HG03097 (cell line): ENCODE measurements around the gene ROGDI.

Experiments
- ATAC-seq: cut with Tn5 transposase; IDR thresholded peaks from one replicate; pipeline ENCODE4 v1.9.1; 2021; ENCODE audit not compliant: unreplicated experiment, low FRiP score

ROGDI gene

DNA sequence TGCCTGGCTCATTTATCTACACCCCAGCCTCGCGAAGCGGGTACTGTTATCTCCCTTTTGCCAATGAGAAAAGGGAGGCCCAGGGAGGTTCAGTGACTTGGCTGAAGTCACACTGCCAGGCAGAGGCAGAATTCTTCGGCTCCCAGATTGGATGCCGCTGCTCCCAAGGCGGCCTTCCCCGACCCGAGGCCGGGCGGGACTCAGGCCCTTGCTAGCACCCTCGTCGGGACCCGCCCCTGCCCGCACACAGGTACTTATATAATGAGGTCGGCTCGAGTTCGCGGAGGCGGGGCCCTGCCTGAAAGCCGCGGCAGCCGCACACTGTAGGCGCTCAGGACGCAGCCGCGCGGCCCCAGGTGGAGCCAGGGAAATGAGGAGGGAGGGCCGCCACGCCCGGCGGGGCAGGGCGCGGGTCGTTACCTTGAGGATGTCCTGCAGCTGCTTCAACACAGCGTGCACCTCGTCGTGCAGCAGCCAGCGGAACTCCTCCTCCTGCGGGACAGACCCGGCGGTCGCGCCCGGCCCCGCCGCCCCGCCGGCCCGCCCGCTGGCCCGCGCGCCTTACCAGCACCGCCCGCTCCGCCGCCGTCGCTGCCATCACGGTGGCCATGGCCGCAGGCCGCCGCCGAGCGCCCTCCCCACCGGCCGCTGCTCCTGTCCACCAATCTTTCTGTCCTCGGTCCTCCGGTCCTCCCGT lies at the start of gene ROGDI:
Gene ROGDI (minus strand): TSS at position 672 of the 697 bp plus-strand sequence. CDS start 62 bp downstream, at position 610.
- ATAC-seq, result peak; percentile 45

DNA sequence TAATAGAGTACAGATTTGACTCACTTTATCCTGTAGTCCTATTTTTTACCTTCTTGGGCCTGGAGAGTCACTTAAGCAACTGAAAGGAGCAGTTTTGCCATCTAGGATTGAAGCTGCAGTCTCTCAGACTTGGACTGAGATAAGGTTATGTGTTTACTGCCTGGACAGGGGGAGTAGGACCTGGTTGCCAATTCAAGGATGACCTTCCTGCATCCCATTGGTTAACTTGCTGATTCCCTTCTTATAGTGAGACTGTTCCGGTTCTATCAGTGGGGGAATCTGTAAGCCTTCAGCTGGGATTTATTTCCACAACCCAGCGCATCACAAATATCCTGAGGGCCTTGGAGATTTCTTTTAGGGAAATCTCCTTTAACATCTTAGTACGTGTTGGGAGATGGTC lies 47.8 kb upstream of the ROGDI start:
- no peak for ATAC-seq

DNA sequence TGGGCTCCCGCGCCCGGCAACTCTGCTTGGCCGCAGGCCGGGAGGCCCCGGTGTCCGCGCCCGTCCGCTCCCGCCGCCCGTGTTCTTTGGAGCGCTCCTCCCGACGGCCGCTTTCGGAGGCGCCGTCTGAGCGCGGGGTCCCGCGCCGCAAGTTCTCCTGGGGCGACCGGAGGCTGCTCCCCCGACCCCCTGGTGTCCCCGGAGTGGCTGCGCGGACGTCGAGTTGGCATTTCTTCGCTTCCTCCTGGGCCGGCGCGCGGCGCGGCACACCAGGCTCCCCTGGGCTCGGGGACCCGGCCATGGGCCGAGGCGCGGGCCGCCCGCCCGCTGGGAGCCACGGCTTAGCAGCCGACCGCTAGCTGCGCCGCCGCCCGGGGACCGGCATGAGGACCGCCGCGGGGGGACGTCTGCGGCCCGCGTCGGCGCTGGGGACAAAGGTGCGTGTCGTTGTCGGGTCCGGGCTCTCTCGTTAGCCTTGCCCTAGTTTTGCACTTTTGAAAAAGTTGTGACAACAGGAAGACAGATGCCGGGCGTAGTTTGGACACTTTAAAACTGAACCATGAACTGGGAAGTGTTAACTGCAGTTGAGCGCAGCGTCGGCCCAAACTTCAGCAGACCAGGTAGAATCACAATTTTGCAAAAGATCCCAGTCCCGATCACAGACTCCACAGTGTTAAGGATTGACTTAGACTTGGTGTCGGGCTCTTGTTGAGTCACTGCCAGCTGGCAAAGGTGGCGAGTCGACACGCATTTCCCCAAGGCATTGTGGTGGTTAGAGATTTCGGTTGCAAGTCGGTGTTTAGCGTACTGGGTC lies 45.5 kb upstream of the ROGDI start:
- ATAC-seq, result peak; percentile 20

DNA sequence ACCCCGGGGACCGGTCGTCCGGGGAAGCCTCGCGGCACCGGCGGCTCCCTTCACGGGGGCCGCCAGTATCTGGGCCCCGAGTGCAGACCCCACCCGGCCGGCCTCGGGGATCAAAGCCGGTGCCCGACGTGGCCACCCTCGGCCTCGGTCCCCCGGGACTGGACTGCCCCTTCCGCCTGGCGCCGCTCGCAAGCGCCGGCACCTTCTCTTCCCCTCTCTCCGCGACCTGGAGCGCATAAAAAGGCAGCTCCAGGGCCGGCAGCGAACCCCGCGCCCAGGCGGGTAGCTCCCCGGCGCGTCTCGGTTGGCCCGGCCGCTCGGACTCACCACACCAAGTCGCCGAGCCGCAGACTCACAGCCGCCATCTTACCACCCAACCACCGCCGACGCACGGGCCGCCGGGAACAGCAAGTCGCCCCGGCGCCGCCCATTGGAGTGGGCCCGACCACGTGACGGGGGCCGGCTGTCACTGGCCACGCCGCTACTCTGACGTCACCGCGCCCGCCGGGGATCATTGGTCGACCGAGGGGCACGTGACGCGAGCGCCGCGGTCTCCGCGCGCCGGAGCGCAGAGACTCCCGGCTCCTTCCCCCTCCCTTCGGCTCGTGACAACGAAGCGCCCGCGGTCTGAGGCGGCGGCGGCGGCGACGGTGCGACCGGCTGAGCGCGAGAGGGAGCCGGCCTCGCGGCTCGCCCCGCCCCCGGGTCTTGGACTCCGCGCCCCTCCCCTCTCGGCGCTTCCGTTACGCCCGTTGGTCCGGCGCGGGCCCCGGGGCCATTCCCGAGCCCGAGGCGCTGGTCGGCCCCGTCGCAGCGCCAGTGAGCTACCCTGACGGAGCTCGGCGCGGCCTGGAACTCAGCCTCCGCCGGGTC lies 44.7 kb upstream of the ROGDI start, which contains the start of the genes GLYR1 and UBN1:
Gene GLYR1 (minus strand): TSS at position 388 of the 873 bp plus-strand sequence. CDS start 23 bp downstream, at position 365.
Gene UBN1 (plus strand): TSS at position 581 of the 873 bp plus-strand sequence. CDS start 5,437 bp downstream, outside the sequence.
- peak; percentile 80 for ATAC-seq

DNA sequence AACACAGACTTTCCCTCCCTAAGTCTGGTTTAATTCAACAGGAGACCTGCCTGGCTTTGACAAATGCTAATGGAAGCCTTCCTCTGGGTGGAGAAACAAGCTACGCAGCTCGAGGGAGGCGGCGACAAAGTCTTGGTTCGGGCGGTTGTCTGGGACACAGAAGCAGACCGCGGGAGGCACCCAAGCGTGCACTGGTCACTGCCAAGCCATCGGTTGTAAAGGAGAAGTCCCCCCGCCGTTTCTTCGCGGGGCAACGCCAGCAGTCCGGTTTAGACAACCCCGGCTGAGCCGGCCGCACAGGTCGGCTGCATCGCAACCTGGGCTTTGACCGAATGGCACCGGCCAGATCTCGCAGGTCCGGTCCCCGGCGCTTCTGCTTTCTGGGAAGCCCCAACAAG lies 44.1 kb upstream of the ROGDI start:
- ATAC-seq, result peak; percentile 12

- no peak for ATAC-seq
These were observed 38.6 kb upstream of the ROGDI start for GRCh38 chr16:4840984-4841383.

- ATAC-seq, result no peak
These were observed 37.5 kb upstream of the ROGDI start for GRCh38 chr16:4839942-4840341.

DNA sequence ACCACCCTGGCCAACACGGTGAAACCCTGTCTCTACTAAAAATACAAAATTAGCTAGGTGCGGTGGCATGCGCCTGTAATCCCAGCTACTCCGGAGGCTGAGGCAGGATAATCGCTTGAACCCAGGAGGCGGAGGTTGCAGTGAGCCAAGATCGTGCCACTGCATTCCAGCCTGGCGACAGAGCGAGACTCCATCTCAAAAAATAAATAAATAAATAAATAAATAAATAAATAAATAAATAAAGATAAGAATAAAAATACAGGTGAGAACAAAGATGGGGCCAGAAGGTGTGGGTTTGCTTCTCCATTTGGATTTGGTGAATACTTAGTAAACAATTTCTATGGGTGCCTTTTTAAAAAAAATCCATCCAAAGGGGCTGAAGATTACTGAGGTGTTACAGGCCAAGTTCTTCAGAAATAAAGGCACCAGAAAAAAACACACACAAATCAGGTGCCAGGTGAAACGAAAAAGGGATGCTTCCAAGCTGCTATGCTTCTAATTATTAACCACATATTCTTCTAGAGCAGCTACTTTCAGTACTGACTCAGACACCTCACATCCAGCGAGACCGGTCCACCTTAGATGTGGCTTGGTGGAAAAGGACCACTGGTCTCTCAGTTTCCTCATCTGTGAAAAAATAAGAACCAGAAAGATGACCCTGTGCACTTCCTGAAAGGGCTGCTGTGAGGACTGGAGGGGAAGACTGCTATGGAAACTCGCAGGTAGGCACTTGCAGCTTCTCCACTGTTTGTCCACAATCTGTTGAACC lies 35.5 kb upstream of the ROGDI start:
- no peak for ATAC-seq

DNA sequence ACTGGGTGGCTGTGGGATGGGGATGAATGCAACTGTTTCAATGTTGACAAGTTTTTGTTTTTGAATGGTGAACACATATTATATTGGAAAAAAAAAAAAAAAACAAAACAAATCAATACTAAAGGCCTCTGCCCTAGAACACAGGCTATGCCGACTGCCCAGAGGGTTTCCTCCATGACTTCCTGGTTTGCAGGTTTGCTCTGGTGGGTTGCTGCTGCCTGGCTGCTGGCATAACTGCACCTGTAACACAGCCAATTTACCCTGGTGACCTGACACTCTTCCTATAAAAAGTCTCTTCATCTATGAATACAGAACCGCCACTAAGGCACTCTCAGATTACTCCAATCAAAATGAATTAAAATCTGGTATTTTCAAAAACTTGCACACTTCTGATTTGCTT lies 34.3 kb upstream of the ROGDI start:
- ATAC-seq, result no peak

DNA sequence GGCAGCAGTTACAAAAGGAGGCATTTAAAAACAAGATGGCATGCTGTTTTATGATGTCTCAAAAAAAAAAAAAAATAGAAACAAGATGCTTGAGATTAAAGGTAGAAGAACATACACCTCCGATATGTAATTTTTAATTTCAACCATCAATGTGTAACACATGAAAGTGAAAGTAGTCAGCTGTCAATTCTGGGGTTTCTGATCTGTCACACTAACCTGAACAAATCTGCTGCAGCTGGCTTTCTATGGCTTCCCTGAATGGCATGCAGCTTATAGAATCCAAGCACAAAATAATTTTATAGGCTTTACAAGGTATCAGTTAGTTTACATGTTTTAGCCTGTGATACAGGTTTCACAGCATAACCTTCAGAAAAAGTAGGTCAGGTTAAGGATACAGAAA lies 31.2 kb upstream of the ROGDI start:
- no peak for ATAC-seq

- no peak for ATAC-seq
These were observed 30.4 kb upstream of the ROGDI start for GRCh38 chr16:4832698-4833343.

DNA sequence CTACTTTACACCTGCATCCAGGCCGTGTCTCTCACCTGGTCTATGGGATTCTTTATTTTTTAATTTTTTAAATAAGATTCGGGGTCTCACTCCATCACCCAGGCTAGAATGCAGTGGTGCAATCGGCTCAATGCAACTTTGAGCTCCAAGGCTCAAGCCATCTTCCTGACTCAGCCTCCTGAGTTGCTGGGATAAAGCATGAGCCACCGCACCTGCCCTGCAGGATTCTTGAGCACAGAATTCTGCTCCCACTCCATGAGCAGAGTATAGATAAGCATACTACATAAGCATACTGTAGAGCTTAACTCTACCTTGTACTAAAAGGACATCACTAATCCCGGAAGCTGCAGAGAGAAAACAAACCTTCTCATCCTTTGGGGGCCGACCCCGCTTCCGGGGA lies 29.2 kb upstream of the ROGDI start:
- ATAC-seq, result no peak

DNA sequence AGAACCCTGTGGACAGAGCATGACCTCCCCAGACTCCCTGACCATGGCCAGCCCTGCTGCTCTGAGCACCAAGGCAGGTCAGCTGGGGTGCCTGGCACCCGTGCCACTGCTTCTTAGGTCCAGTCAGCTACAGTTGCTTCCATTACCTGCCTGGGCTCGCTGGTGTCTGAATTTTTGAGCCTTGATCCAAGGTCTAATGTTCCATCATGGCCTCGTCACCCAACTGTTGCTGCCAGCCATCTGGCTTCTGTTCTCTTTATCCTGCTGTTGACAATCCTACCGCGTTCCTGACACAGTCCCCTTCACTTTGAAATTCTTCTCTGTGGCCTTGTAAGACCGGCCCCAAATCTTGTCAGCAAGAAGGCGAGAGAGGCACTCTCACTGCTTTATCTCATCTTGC lies 28.0 kb upstream of the ROGDI start:
- ATAC-seq, result no peak

- ATAC-seq, result no peak
These were observed 26.3 kb upstream of the ROGDI start for GRCh38 chr16:4828567-4829321.

DNA sequence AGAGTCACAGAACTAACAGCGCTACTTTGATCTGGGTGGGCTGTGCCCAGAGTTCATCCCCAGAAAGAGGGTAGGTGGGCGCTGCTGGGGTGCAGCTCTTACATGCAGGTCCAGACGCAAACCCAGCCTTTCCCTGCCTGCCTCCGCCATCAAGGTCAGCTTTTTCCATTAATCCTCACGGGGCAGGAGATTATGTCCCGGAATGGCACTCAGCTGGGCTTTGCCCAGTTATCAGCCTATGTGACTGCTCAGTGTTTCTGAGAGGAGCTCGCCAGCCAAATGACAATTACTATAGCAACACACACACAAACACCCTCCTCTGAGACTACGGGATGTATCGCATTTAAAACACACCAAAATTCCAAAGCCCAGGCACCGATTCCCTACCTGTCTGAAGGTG lies 24.5 kb upstream of the ROGDI start:
- no peak for ATAC-seq

GRCh38 chr16:4826526-4826925 lies 24.1 kb upstream of the ROGDI start:
- ATAC-seq, result no peak

- no peak for ATAC-seq
These were observed 22.8 kb upstream of the ROGDI start for GRCh38 chr16:4825196-4825595.

DNA sequence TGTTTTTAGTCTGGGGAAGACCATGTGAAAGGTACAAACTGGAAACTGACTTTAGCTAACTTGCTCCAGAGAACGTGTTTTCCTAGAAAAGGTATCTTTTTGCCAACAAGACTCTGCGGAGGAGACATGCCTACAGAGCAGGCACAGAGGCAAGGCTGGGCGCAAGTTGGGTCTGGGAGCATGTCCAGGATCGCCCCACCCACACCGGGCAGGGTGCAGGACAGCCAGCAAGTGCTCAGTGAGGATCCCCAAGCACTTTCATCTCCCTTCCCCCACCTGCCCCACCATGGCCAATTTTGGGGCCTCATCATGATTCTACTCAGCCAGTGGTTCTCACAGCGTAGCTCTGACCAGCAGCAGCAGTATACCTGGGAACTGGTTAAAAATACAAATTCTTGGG lies 18.2 kb upstream of the ROGDI start:
- no peak for ATAC-seq
